ENCODE results near the gene SWAP70.

The SWAP70 gene

DNA sequence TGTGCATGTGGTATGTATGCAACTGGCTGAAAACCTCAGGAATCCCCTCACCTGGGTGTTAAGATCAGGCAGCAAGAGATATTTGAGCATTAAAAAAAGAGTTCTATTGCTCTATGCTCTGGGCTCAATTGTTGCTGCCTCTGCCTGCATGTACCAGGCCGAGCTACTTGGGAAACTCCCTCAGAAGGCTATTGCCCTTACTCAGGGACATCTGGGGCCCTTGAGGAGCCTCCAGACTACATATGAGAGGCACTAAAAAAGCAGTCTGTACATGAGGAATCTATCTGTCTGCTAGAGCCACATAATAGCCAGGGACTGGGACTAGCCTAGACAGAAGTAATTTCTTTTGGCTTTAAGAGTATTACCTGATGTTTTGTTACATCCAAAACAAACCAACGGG is 120.1 kb downstream of the SWAP70 start:
- FAIRE-seq, result no peak
- no peak for TF ChIP-seq CTCF (IDR thresholded peaks at IDR 0.05; ENCODE audit: insufficient read depth, missing control alignments)
- DNase-seq (ENCODE audit: insufficient read length, low spot score), result no peak

GRCh38 chr11:9784602-9785315 is 120.9 kb downstream of the SWAP70 start:
- TF ChIP-seq CTCF (IDR thresholded peaks at IDR 0.05; ENCODE audit: insufficient read depth, missing control alignments), result no peak
- FAIRE-seq (no peak), DNase-seq (ENCODE audit: insufficient read length, low spot score) (no peak)

GRCh38 chr11:9787260-9787659 is 123.4 kb downstream of the SWAP70 start:
- FAIRE-seq, result no peak
- DNase-seq (ENCODE audit: insufficient read length, low spot score), result no peak
- no peak for TF ChIP-seq CTCF (IDR thresholded peaks at IDR 0.05; ENCODE audit: insufficient read depth, missing control alignments)

DNA sequence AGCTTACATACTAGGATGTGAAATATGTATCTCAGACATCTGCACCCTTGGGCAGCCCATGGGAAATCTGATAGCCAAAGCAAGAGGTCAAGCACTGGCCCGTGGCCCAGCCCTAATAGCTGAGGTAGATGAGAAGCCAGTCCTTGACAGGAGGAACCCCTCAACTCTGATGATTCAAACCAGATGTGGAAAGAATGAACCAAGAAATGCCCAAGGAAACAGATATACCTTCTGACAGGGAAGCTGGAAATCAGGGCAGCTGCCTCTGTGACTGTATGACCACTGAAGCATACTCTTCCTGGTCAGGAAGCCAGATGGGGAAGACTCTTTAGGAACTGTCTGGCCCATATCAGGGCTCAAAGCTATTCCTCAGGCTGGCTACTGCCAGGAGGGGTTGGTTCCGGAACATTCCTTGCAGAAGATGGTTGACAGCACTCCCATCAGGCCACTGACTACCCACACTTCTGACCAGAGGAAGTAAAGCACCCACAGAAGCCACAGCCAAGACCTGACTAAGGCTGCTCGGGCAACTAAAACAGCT is 124.2 kb downstream of the SWAP70 start:
- TF ChIP-seq CTCF (IDR thresholded peaks at IDR 0.05; ENCODE audit: insufficient read depth, missing control alignments), result no peak
- FAIRE-seq, result no peak
- no peak for DNase-seq (ENCODE audit: insufficient read length, low spot score)

DNA sequence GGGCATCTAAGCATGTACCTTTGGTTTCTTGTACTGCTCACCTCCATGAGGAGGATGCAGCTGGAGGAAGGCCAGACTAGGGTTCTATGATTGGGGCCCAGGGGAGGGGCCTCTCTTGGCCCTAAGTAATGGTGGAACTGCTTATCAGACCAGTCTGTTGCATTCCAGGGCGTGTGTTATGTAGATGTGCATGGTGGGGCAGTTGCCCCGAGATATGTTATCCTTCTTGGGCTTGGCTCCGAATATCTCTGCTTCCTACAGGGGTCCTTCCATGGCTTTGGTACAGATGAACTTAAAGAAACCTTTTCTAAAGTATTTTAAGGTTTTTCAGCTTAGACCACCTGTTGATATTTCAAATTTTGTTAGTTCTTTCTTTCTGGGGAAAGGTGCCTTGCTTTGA is 126.0 kb downstream of the SWAP70 start:
- DNase-seq (ENCODE audit: insufficient read length, low spot score) (no peak), FAIRE-seq (no peak)
- no peak for TF ChIP-seq CTCF (IDR thresholded peaks at IDR 0.05; ENCODE audit: insufficient read depth, missing control alignments)

DNA sequence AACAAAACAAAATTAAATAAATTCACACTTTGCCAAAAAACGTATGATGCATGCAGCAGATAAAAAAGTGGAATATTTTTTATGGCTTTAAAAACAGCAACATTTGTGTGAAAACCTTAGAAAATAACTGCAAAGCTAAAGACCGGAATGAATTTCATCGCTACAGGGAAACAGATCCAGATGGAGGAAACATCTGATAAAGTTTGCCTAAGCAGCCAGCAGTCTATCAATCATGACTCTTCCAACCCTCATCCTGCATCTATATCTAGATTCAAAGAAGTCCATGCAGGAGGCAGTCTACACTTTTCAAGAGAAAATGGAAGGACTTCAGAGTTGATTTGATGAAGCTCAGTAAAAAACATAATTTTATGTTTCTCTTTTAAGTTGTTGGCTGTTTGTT is 126.8 kb downstream of the SWAP70 start:
- no peak for DNase-seq (ENCODE audit: insufficient read length, low spot score)
- TF ChIP-seq CTCF (IDR thresholded peaks at IDR 0.05; ENCODE audit: insufficient read depth, missing control alignments), result no peak
- no peak for FAIRE-seq

- no peak for TF ChIP-seq CTCF (IDR thresholded peaks at IDR 0.05; ENCODE audit: insufficient read depth, missing control alignments)
- DNase-seq (ENCODE audit: insufficient read length, low spot score) (no peak), FAIRE-seq (no peak)
Measured at GRCh38 chr11:9796266-9796665, 132.4 kb downstream of the SWAP70 start.
